SJSA1 (cell line): ENCODE measurements around the gene EPB41L2. TPM values are rescaled to one million over a fixed set of nuclear protein-coding genes. Genes with fewer than 3 reads are reported as not detected.
A peak's percentile ranks its signal among the peaks of the same experiment; 100 is the strongest.

Experiments used
- DNase-seq, 2 experiments: peaks; one replicate each; pipeline ENCODE4 v3.0.0-alpha.2; 2015 to 2020; ENCODE audit warnings: low spot score in 2 of 2, low read depth in 1 of 2
- H3K27ac ChIP-seq: fragments of 250-450 bp; sonication (Bioruptor Pico); 2 replicates; pipeline ENCODE4 v1.5.1; 2020; ENCODE audit warnings: mild to moderate bottlenecking, moderate library complexity
- H3K27me3 ChIP-seq: fragments of 250-450 bp; sonication (Bioruptor Pico); replicated peaks from 2 replicates; pipeline ENCODE4 v1.5.1; 2020; ENCODE audit warnings: mild to moderate bottlenecking, moderate library complexity
- H3K36me3 ChIP-seq: fragments of 250-450 bp; sonication (Bioruptor Pico); 2 replicates; pipeline ENCODE4 v1.5.1; 2020; ENCODE audit warnings: mild to moderate bottlenecking
- H3K4me1 ChIP-seq: fragments of 250-450 bp; sonication (Bioruptor Pico); replicated peaks from 2 replicates; pipeline ENCODE4 v1.6.1; 2021; ENCODE audit warnings: mild to moderate bottlenecking
- H3K4me3 ChIP-seq: fragments of 250-450 bp; sonication (Bioruptor Pico); 2 replicates; pipeline ENCODE4 v1.5.1; 2020; ENCODE audit warnings: mild to moderate bottlenecking
- H3K9me3 ChIP-seq: fragments of 250-450 bp; sonication (Bioruptor Pico); replicated peaks from 2 replicates; pipeline ENCODE4 v1.5.1; 2020; ENCODE audit warnings: mild to moderate bottlenecking
- total RNA-seq: library from RNA; depleted of rRNA; stranded (reverse); fragments of >200 nt; shearing (Covaris generic); gene quantifications from 2 replicates; pipeline ENCODE4 v1.2.3, GENCODE V29; 2014

EPB41L2 gene
- total RNA-seq, 1 experiment from 2014 or later: 73.6 TPM

DNA sequence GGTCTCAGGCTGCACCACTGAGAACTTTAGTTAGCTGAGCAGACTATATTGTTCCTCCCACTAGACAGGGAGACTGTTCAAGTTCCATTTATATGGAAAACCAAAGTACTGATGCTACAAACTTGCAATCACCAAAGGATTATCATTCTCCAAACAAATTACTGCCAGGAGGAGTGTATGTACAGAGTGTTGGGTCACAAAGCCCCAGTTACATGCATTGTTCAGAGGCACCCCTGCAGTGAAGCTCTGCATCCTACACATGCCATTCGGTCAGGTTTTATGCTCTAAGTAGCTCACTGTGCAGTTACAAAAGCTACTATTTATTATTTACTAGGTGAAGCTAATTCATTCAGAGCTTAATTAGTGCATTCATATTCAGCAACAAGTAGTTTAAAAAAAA lies 160.0 kb downstream of the EPB41L2 start:
- Histone ChIP-seq H3K9me3 (no peaks in the 10 kb centered on the region), H3K27me3 (no peaks in the 10 kb centered on the region), H3K4me3 (no peak overlapping the region), H3K4me1 (peaks cover 18% of the 10 kb centered on the region), H3K27ac (no peak overlapping the region), H3K36me3 (peaks cover 38% of the 10 kb centered on the region)
- DNase-seq: no peak

DNA sequence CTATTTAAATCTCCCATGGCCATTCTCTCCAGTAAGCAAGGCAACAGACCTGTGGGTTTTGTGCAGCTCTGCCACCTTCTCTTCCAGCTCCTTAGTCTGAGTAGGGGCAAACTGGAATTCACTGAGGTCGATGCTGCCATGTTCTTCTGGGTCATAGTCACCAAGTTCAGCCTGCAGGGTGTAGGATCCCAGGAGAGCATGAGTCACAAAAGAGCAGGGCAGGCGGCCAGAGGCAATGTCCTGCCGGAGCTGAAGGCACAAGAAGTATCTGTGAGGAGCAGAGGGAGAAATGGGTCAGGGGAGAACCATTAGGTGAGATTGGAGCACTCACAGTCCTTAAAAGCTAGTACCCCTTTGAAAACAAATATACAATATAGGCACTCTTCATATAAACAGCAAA lies 162.1 kb downstream of the EPB41L2 start:
- Histone ChIP-seq H3K4me3 (no peak overlapping the region), H3K4me1 (peaks cover 8% of the 10 kb centered on the region)
- DNase-seq: peak; percentile 28 to 60

DNA sequence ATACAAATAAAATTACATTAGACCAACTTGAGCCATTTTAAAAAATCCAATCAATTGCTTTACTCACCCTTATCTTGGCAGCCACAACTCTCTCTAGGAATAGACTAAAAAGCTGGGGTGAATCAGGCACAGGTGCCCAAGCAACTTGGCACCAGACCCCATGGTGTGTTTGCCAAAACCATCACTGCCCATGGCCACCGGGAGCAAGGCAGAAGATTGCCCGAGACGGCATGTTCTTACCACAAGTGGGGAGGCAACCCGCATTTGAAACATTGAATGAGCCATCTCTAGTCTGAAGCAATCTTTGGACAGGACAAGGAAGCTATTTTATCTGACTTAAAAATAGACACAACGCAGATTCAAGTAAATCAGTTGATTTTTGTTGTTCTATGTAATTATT lies 166.8 kb downstream of the EPB41L2 start:
- Histone ChIP-seq H3K9me3 (no peaks in the 10 kb centered on the region), H3K4me1 (peaks cover 7% of the 10 kb centered on the region), H3K27ac (no peak overlapping the region), H3K27me3 (no peaks in the 10 kb centered on the region), H3K4me3 (no peak overlapping the region), H3K36me3 (peaks cover 84% of the 10 kb centered on the region)
- no peak for DNase-seq

More for the DNA sequence above, 162.1 kb downstream of the EPB41L2 start:
- Histone ChIP-seq H3K27ac (no peak overlapping the region), H3K36me3 (peaks cover 53% of the 10 kb centered on the region), H3K27me3 (no peaks in the 10 kb centered on the region), H3K9me3 (no peaks in the 10 kb centered on the region)

DNA sequence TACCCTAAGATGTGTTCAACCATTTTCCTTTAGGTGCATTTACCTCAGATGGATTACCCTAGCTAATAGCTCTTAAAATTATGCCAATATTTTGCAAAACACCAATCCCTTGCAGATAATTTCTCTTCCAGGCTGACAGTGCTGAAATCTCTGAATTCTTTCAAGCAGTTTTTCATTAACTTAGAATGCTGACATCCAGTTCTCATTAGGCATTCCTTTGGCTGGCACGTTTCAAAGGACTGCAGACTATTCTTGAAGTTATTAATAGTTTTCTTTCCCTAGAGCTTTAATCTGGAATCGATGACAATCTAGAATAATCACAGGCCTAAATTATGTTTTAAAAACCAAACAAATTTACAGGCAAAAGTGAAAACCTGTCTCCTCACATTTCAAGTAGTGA lies 167.5 kb downstream of the EPB41L2 start:
- no peaks in the 10 kb centered on the region for H3K27me3 ChIP-seq
- H3K4me3 ChIP-seq: no peak overlapping the region
- H3K9me3 ChIP-seq: no peaks in the 10 kb centered on the region
- H3K36me3 ChIP-seq: peaks cover 77% of the 10 kb centered on the region
- H3K27ac ChIP-seq: no peak overlapping the region
- no peak for DNase-seq
- peaks cover 5% of the 10 kb centered on the region; the same call in 1 of the 2 replicates for H3K4me1 ChIP-seq

DNA sequence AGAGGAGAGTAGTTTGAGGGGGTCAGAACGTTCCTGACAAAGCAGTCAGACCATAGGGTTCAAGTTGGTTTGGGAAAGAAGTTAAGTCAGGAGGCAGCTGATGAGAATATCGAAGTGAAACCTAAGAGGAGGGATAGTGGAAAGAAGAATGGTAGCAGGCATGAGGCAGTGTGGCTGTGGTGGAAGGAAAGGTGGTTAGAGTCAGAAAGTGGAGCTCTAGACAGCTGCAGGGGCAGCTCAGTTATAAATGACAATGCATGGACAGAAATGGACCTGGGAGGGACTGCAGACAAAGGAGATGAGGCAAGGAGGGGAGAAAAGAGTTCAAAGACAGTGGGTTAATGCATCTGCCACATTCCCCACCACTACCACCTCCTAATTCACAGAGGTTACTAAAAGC lies 169.3 kb downstream of the EPB41L2 start:
- Histone ChIP-seq H3K9me3 (no peaks in the 10 kb centered on the region), H3K4me1 (peaks cover 6% of the 10 kb centered on the region; the same call in 1 of the 2 replicates), H3K36me3 (peaks cover 70% of the 10 kb centered on the region), H3K27ac (no peak overlapping the region), H3K27me3 (no peaks in the 10 kb centered on the region), H3K4me3 (no peak overlapping the region)
- no peak for DNase-seq

DNA sequence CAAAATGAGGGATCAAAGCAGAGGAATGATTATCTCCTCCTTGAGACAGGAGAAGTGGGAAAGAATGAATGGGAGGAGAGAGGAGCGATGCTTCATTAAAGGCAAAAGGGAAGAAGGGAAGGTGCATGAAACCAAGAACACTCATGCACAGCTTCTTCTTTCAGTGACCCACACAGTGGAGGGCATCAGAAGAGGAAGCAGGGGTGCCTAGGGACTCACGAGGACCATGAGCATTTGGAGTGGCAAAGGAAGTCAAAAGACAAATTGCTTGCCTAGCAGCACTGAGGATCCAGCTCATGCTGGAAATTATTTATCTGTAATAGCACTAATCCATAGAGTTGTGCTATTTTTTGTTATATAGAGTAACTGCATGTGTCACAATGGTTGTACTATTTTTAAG lies 169.8 kb downstream of the EPB41L2 start:
- Histone ChIP-seq H3K4me3 (no peak overlapping the region), H3K36me3 (peaks cover 71% of the 10 kb centered on the region), H3K9me3 (no peaks in the 10 kb centered on the region), H3K27me3 (no peaks in the 10 kb centered on the region), H3K4me1 (peaks cover 6% of the 10 kb centered on the region; the same call in 1 of the 2 replicates), H3K27ac (no peak overlapping the region)
- no peak for DNase-seq

DNA sequence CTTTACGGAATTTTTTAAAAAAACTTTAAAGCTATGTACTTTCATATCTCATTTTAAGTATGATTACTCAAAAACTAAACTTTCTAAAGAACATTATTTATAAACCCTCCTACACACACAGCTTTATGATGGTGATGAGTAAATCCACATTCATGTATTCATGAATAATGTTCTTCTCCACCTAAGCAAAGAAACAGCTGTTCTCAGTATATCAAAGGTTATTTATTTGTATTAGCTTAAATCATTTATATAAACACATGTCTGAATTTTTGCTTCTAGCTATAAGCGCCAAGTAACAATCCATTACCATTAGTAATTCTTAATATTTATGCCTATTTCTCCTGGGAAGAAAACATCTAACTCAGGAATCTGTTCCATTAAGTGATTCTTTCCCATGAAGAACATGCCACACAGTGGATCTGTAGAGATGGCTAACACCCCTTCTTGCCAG lies 172.5 kb downstream of the EPB41L2 start:
- H3K27ac ChIP-seq: no peak overlapping the region
- DNase-seq: peak in 1 of 2 experiments; percentile 36
- peaks cover 6% of the 10 kb centered on the region; the same call in 1 of the 2 replicates for H3K4me1 ChIP-seq
- peaks cover 51% of the 10 kb centered on the region for H3K36me3 ChIP-seq
- no peak overlapping the region for H3K4me3 ChIP-seq
- no peaks in the 10 kb centered on the region for H3K27me3 ChIP-seq
- H3K9me3 ChIP-seq: no peaks in the 10 kb centered on the region

DNA sequence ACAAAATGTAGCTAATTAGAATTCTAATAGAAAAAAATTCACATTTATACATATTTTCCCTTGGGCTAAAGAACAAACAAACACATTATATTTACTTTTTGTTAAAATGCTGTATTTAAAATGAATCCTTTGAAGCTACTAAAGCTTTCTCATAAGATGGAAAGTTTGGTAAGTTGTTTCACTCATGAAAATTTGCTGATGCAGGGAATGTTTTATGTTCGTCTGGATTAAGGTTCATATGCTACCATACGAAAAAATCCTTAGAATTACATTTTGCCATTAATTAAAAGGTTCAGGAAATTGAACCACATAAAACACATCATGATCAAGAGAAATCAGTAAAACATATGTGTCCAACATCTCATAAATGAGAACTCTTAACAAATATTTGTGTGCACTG lies 173.6 kb downstream of the EPB41L2 start:
- Histone ChIP-seq H3K4me3 (no peak overlapping the region), H3K27me3 (no peaks in the 10 kb centered on the region), H3K9me3 (no peaks in the 10 kb centered on the region), H3K36me3 (peaks cover 46% of the 10 kb centered on the region), H3K27ac (no peak overlapping the region), H3K4me1 (peaks cover 6% of the 10 kb centered on the region; the same call in 1 of the 2 replicates)
- no peak for DNase-seq

DNA sequence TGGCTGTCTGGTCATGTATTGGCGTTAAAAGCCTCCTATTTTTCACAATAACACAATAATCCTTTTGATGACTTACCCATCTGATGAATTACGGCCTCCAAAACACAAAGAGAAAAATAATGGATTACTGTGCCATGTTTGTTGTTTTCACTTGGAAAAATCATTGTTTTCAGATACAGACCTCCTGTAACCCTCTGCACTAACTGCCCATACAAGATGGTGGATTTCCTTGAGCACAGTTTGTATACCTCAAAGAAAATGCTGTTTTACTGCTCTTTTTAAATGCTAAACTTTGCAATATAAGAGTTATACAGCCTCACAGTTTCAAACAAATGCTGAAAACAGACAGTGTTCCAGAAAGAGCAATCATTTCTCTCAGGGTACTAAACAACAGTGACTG lies 174.8 kb downstream of the EPB41L2 start:
- no peak for DNase-seq
- Histone ChIP-seq H3K9me3 (no peaks in the 10 kb centered on the region), H3K27me3 (no peaks in the 10 kb centered on the region), H3K4me3 (no peak overlapping the region), H3K27ac (no peak overlapping the region), H3K4me1 (peaks cover 6% of the 10 kb centered on the region; the same call in 1 of the 2 replicates), H3K36me3 (peaks cover 46% of the 10 kb centered on the region)

DNA sequence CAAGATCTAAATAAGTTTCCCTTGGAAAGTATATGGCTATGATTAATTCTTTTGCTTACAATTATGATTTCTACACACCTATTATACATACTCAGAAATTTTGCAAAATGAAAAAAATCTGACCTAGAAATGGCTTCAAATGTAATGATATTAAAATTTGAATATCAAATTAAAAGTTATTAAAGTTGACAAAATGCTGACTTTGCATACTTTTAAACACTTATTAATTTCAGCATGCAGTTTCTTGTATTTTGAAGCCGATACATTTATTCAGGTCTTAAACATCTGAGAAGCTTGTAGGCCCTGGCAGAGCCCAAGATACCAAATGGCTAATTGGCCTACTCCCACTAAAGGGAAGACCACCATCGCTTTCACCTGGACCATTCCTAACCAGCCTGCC lies 176.1 kb downstream of the EPB41L2 start:
- Histone ChIP-seq H3K9me3 (no peaks in the 10 kb centered on the region), H3K4me1 (peaks cover 6% of the 10 kb centered on the region; the same call in 1 of the 2 replicates), H3K27ac (no peak overlapping the region), H3K27me3 (no peaks in the 10 kb centered on the region), H3K4me3 (no peak overlapping the region), H3K36me3 (peaks cover 50% of the 10 kb centered on the region)
- DNase-seq: no peak

DNA sequence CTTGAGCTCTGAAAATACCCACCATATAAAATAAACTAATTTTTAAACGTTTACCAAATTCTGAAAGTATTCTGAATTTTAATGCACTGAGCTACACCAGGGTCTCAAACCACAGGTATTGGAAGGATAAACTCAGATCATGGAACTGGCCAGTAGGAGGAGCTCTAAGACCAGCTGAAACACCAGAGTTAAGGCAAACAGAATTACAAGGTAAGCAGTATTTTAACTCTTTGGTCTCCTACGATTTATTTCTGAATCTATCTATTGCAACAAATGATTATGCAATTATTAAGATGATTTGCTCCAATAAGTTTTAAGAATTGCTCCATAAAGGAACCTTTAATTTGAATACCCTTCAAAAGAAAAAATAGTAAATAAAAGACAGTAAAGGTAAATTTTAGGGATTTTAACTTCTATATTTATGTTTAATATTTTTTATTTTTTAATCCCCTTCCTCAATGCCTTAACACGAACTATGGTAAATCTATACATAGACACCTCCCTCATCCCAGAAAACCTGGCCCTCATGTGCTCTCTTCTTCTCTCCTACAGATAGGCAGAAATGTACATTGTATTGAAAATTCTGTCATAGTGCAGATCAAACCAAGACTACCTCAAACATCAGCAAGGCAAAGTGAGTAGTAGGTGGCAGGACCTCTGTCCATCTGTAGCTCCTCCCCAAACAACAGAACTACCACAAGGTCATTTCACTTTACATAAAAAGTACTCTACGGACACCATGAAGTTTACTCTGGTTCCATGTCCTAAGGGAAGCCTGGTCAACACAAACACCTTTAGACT lies 177.5 kb downstream of the EPB41L2 start:
- no peak overlapping the region for H3K27ac ChIP-seq
- H3K9me3 ChIP-seq: no peaks in the 10 kb centered on the region
- H3K4me1 ChIP-seq: peaks cover 2% of the 10 kb centered on the region; the same call in 1 of the 2 replicates
- no peak overlapping the region for H3K4me3 ChIP-seq
- H3K36me3 ChIP-seq: peaks cover 45% of the 10 kb centered on the region
- peak; percentile 53 to 70 for DNase-seq
- H3K27me3 ChIP-seq: no peaks in the 10 kb centered on the region

DNA sequence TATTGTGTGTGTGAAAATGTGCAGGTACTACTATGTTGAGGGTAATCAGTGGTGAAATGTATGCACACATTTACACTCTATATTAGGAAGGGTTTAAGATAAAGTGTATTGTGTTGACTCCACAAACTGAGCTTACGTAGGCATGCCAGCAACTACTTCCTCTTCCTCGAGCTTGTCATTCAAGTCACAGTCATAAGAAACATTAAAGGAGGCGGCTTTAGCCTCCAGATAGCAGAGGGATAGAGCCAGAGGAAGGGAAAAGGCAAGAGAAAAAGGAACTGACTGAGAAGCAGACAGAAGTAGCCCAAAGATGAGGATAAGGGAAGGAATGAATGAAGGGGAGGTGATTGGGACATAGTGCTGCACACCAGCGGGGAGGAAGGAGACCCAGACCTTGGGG lies 180.7 kb downstream of the EPB41L2 start:
- Histone ChIP-seq H3K27ac (no peak overlapping the region), H3K27me3 (no peaks in the 10 kb centered on the region), H3K4me1 (peaks cover 3% of the 10 kb centered on the region; the same call in 1 of the 2 replicates), H3K36me3 (peaks cover 39% of the 10 kb centered on the region), H3K4me3 (no peak overlapping the region), H3K9me3 (no peaks in the 10 kb centered on the region)
- no peak for DNase-seq

DNA sequence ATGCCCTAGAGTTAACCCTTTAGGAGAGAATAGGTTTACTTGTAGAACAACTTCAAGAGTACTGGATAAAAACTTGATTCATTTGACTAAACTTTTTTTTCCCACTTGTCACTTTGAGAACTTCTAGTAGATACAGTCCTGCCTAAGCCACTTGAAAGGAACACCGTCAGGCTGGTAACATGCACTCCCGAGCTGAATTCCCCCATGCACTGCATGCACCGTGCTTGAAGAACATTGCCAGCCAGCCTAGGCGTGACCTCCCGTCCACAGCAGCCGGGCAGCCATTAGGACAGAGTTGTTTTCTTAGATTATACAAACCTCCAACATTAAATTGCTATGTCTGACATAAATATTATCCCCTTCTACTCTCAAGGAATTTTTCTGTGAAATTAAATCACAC lies 183.2 kb downstream of the EPB41L2 start:
- peaks cover 41% of the 10 kb centered on the region for H3K36me3 ChIP-seq
- no peaks in the 10 kb centered on the region for H3K27me3 ChIP-seq
- no peak overlapping the region for H3K27ac ChIP-seq
- no peak for DNase-seq
- H3K4me3 ChIP-seq: no peak overlapping the region
- H3K4me1 ChIP-seq: peaks cover 3% of the 10 kb centered on the region; the same call in 1 of the 2 replicates
- no peaks in the 10 kb centered on the region for H3K9me3 ChIP-seq

DNA sequence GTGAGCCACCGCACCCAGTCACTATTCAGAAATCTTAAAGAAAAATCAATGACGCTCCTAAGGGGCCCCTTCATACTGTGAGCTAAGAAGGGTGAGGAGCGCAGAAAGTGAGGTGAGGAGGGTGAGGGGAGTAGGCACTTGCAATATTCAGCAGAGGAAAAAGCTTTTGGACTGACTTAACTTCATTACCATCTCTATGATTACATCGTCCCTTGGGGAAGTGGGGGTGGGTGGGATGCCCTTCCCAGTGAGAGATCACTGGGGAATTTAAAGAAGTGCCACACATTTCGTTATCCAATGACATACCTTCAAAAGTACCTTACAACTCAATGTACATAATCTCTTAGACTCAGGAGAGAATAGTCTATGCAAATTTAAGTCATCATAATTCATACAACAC lies 189.3 kb downstream of the EPB41L2 start:
- Histone ChIP-seq H3K27ac (no peak overlapping the region), H3K4me1 (no peaks in the 10 kb centered on the region; the same call in 1 of the 2 replicates)

More for the DNA sequence above, 189.3 kb downstream of the EPB41L2 start:
- no peaks in the 10 kb centered on the region for H3K9me3 ChIP-seq
- DNase-seq: no peak
- no peak overlapping the region for H3K4me3 ChIP-seq
- H3K36me3 ChIP-seq: peaks cover 24% of the 10 kb centered on the region
- H3K27me3 ChIP-seq: no peaks in the 10 kb centered on the region
